Heart left ventricle (tissue), 13 donors: ENCODE data around the gene PLEKHA6.

Experiments used
- POLR2A ChIP-seq, 2 donors: fragments of 450-650 bp; IDR thresholded peaks; one replicate each; pipeline ENCODE4 v1.6.1; 2017; ENCODE audit warnings: antibody characterized with exemption in 2 of 2, mild to moderate bottlenecking in 2 of 2, moderate library complexity in 2 of 2
- TF ChIP-seq, protein P1 (sequence below), 12 donors: fragments of 200-600 bp; sonication (generic) in 4 of 12; IDR thresholded peaks; one replicate each; pipeline versions ENCODE4 v1.5.0 to v1.8.0; 2018 to 2022; ENCODE audit warnings: antibody characterized with exemption in 12 of 12, mild to moderate bottlenecking in 5 of 12
- donor health status: ischemic (EF 13 %, LVEDD 7.1; RV severe dilation, severe dysfunction).
- donor health status: DM: no; HTN: yes; CAD: no.
- donor health status: DM: no; HTN: no; CAD: no.
- donor health status: ischemic (EF 25% LVEDD 6.9; RV normal size, moderate dysfunction).
- donor health status: ischemic (EF 25% LVEDD 5.7; RV mildly dilated, moderate dysfunction).
- donor health status: ischemic (EF 35%, LVEDD 5.7; RV mildly dilated, moderate dysfunction).
- donor health status: nonischemic (EF 11% LVEDD 7.7; RV severe dilation, severe dysfunction).
- donor health status: DM: yes; HTN: yes; CAD: no.
- donor health status: PGD.
- donor health status: ischemic (EF 29% LVEDD 5.4; RV normal size, mild dysfunction).
- donor health status: nonischemic (EF 23%, LVEDD 6.1; RV moderate dilation, normal function).

DNA sequence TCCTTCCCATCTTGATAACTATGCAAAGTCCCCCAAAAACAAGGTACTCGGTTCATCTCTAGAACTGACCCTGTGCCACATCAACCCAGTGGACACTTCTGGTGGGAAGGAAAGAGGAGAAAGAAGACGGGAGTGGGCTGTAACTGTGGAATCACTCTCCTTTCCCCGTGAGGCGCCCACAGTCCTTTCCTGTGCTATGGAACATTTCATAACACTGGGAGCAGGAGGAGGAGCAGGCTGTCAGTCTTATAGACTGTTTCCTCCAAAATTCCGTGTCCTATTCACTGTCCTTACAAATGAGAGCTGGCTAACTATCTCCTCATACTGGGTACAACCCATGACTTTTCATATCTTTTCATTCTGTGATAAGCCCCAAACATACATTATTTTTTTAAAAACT, 40.7 kb downstream of the PLEKHA6 start:
- TF ChIP-seq, protein P1, sequence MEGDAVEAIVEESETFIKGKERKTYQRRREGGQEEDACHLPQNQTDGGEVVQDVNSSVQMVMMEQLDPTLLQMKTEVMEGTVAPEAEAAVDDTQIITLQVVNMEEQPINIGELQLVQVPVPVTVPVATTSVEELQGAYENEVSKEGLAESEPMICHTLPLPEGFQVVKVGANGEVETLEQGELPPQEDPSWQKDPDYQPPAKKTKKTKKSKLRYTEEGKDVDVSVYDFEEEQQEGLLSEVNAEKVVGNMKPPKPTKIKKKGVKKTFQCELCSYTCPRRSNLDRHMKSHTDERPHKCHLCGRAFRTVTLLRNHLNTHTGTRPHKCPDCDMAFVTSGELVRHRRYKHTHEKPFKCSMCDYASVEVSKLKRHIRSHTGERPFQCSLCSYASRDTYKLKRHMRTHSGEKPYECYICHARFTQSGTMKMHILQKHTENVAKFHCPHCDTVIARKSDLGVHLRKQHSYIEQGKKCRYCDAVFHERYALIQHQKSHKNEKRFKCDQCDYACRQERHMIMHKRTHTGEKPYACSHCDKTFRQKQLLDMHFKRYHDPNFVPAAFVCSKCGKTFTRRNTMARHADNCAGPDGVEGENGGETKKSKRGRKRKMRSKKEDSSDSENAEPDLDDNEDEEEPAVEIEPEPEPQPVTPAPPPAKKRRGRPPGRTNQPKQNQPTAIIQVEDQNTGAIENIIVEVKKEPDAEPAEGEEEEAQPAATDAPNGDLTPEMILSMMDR (IDR thresholded peaks at IDR 0.05): no peak
- no peak for TF ChIP-seq POLR2A (IDR thresholded peaks at IDR 0.05)
